Activated CD8-positive, alpha-beta T cell treated with anti-CD3 and anti-CD28 coated beads for 36 hours (primary cell): Measurements from ENCODE around the gene SBF2. TPM values are rescaled to one million over a fixed set of nuclear protein-coding genes. Genes with fewer than 3 reads are reported as not detected.
A peak's percentile ranks its signal among the peaks of the same experiment; 100 is the strongest.

Source experiments
- ATAC-seq: fragments of 200-7000 bp; cut with Tn5 transposase; one replicate; pipeline ENCODE4 v1.10.0; 2021; ENCODE audit warnings: mild to moderate bottlenecking, moderate library complexity
- CTCF ChIA-PET: fragments of 350-600 bp; sonication (Branson Sonifier 250); formaldehyde crosslinking; loops from one replicate; lab custom pipeline; 2021; ENCODE audit warnings: antibody characterized with exemption; lab: Charles Lee
- POLR2A ChIA-PET: fragments of 350-600 bp; sonication (Branson Sonifier 250); formaldehyde crosslinking; loops from one replicate; lab custom pipeline; 2021; ENCODE audit warnings: antibody characterized with exemption; lab: Charles Lee
- DNase-seq: peaks from one replicate; pipeline ENCODE4 v3.0.0-alpha.2; 2020
- H3K27ac Mint-ChIP-seq: one replicate; pipeline ENCODE4 v1.8.0; 2021; ENCODE audit warnings: mild to moderate bottlenecking, mixed read lengths
- H3K27me3 Mint-ChIP-seq: one replicate; pipeline ENCODE4 v1.8.0; 2021; ENCODE audit warnings: mixed read lengths
- H3K36me3 Mint-ChIP-seq: one replicate; pipeline ENCODE4 v1.8.0; 2021; ENCODE audit warnings: low read depth, mixed read lengths
- H3K4me1 Mint-ChIP-seq: one replicate; pipeline ENCODE4 v1.8.0; 2021; ENCODE audit warnings: low read depth, mixed read lengths
- H3K4me3 Mint-ChIP-seq: one replicate; pipeline ENCODE4 v1.8.0; 2021; ENCODE audit warnings: mild to moderate bottlenecking, moderate library complexity, mixed read lengths
- H3K9me3 Mint-ChIP-seq: one replicate; pipeline ENCODE4 v1.8.0; 2021; ENCODE audit warnings: mixed read lengths
- CTCF ChIP-seq: fragments of 200-600 bp; IDR thresholded peaks from one replicate; pipeline ENCODE4 v1.8.0; 2022; ENCODE audit warnings: antibody characterized with exemption, mild to moderate bottlenecking
- intact Hi-C: fragments of 100-400 bp; cut with micrococcal nuclease; formaldehyde crosslinking; loops from one replicate; pipeline ENCODE4 v1.10.0; 2022
- total RNA-seq, 2 experiments: library from RNA; stranded (reverse); gene quantifications; one replicate each; pipeline ENCODE4 v1.2.3, GENCODE V29; 2021

Gene SBF2
- total RNA-seq, 2 experiments from 2014 or later, result 10.0 to 11.0 TPM

- ChIA-PET POLR2A (no interaction called here), CTCF (interaction anchor here (5.9 kb wide), 1 partner anchor 11 kb away, joined by 42 read pairs; the partner anchor contains the start of gene ADM)
- peaks cover 30% of the 10 kb centered on the region for H3K27me3 Mint-ChIP-seq
- no peaks in the 10 kb centered on the region for H3K9me3 Mint-ChIP-seq
- ATAC-seq (no peak), DNase-seq (no peak)
- intact Hi-C loops, result loop anchor here (10.0 kb wide), 1 partner anchor 680 kb away; no protein-coding TSS in a partner anchor
- H3K36me3 Mint-ChIP-seq, result no peaks in the 10 kb centered on the region
- peak overlapping the region; percentile 22 for H3K27ac Mint-ChIP-seq
- no peak for TF ChIP-seq CTCF
- H3K4me1 Mint-ChIP-seq, result peaks cover 35% of the 10 kb centered on the region
- H3K4me3 Mint-ChIP-seq, result peak overlapping the region; percentile 65
Observed at GRCh38 chr11:10294290-10294953, 403 bp upstream of the SBF2 start.

- ChIA-PET CTCF (no interaction called here), POLR2A (interaction anchor here (0.6 kb wide), 1 partner anchor 921 kb away, joined by 3 read pairs; no protein-coding TSS in a partner anchor)
- Mint-ChIP-seq H3K36me3 (no peaks in the 10 kb centered on the region), H3K4me1 (peaks cover 23% of the 10 kb centered on the region), H3K9me3 (no peaks in the 10 kb centered on the region), H3K27ac (no peak overlapping the region), H3K4me3 (peak overlapping the region; percentile 7), H3K27me3 (peaks cover 24% of the 10 kb centered on the region)
- intact Hi-C loops, result loop anchor here (10.0 kb wide), 1 partner anchor 677 kb away; no protein-coding TSS in a partner anchor
- no peak for ATAC-seq
- TF ChIP-seq CTCF, result no peak
- no peak for DNase-seq
Observed at GRCh38 chr11:10291801-10292638, 2.0 kb downstream of the SBF2 start.

- Mint-ChIP-seq H3K9me3 (no peaks in the 10 kb centered on the region), H3K27ac (no peak overlapping the region), H3K27me3 (peaks cover 5% of the 10 kb centered on the region), H3K4me3 (no peak overlapping the region), H3K4me1 (peaks cover 21% of the 10 kb centered on the region), H3K36me3 (no peaks in the 10 kb centered on the region)
- ChIA-PET CTCF (interaction anchor here (1.1 to 1.7 kb wide), 2 partner anchors 8 to 13 kb away, joined by 3 to 4 read pairs; no protein-coding TSS in a partner anchor), POLR2A (no interaction called here)
- DNase-seq (no peak), ATAC-seq (no peak)
- TF ChIP-seq CTCF, result no peak
- intact Hi-C loops, result loop anchor here (10.0 kb wide), 1 partner anchor 675 kb away; no protein-coding TSS in a partner anchor
Observed at GRCh38 chr11:10289765-10290380, 4.1 kb downstream of the SBF2 start.

- intact Hi-C loops, result no loop called here
- Mint-ChIP-seq H3K27ac (no peak overlapping the region), H3K36me3 (no peaks in the 10 kb centered on the region), H3K4me3 (no peak overlapping the region), H3K27me3 (peaks cover 4% of the 10 kb centered on the region), H3K4me1 (peaks cover 22% of the 10 kb centered on the region), H3K9me3 (no peaks in the 10 kb centered on the region)
- DNase-seq (no peak), ATAC-seq (no peak)
- CTCF ChIA-PET, result interaction anchor here (1.1 to 1.7 kb wide), 2 partner anchors 9 to 14 kb away, joined by 3 to 4 read pairs; no protein-coding TSS in a partner anchor
- POLR2A ChIA-PET, result interaction anchor here (0.6 kb wide), 1 partner anchor 752 kb away, joined by 5 read pairs; no protein-coding TSS in a partner anchor
- no peak for TF ChIP-seq CTCF
Observed at GRCh38 chr11:10288881-10289764, 4.9 kb downstream of the SBF2 start.
